ENCODE measurements around the gene ATP11A. TPM values are rescaled to one million over a fixed set of nuclear protein-coding genes. Genes with fewer than 3 reads are reported as not detected.

Gene ATP11A
- total RNA-seq, 1 donor from 2014 or later = 281 TPM

DNA sequence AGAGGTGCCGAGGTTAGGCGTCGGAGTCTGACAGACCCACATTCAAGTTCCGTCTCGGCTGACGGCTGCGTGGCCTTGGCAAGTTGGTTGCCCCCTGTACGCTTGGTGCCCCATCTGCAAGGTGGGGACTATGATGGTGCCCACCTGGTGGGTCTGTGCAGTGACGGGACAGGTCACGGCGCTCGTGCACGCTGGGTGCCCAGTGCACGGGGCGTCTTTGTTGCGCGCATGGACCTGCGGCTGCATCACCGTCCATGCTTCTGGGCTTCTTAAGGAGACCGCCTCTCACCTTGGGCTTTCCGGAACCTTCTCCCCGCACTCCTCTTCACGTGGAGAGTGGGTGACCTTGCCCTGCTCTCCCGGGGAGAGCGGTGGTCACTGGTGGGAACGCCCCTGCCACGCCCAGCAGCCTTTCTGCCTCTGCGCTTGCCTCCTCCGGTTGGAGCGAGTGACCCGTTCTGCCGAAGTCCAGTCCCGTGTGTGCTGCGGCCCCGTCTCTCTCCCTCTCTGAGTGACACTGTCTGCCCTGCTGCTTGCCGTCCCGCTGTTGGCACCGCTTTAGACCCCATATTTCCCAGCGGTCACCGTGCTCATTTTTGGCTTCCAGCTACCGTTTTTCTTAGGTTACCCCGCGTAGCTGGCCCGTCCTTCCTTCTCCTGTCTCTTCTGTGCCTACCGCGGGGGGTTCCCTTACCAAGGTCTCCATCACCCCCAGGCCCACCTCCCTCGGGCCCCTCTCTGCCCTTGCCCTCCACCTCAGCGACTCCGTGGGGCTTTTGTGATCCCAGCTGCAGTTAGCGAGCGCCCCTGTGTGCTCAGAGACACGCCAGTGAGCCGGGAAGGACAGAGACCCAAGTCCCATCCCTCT lies 6.4 kb downstream of the ATP11A start:
- intact Hi-C loops (cut with DNase I) = no loop called here
- no peak for ATAC-seq
- Histone ChIP-seq H3K4me3 (no peak overlapping the region), H3K36me3 (peaks cover 20% of the 10 kb centered on the region), H3K4me1 (peaks cover 58% of the 10 kb centered on the region), H3K27me3 (ENCODE audit: low read depth) (no peaks in the 10 kb centered on the region), H3K27ac (no peak overlapping the region), H3K9me3 (no peaks in the 10 kb centered on the region)
- TF ChIP-seq, protein P1, sequence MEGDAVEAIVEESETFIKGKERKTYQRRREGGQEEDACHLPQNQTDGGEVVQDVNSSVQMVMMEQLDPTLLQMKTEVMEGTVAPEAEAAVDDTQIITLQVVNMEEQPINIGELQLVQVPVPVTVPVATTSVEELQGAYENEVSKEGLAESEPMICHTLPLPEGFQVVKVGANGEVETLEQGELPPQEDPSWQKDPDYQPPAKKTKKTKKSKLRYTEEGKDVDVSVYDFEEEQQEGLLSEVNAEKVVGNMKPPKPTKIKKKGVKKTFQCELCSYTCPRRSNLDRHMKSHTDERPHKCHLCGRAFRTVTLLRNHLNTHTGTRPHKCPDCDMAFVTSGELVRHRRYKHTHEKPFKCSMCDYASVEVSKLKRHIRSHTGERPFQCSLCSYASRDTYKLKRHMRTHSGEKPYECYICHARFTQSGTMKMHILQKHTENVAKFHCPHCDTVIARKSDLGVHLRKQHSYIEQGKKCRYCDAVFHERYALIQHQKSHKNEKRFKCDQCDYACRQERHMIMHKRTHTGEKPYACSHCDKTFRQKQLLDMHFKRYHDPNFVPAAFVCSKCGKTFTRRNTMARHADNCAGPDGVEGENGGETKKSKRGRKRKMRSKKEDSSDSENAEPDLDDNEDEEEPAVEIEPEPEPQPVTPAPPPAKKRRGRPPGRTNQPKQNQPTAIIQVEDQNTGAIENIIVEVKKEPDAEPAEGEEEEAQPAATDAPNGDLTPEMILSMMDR (IDR thresholded peaks at IDR 0.05) = no peak
- DNase-seq = peak; percentile 41

DNA sequence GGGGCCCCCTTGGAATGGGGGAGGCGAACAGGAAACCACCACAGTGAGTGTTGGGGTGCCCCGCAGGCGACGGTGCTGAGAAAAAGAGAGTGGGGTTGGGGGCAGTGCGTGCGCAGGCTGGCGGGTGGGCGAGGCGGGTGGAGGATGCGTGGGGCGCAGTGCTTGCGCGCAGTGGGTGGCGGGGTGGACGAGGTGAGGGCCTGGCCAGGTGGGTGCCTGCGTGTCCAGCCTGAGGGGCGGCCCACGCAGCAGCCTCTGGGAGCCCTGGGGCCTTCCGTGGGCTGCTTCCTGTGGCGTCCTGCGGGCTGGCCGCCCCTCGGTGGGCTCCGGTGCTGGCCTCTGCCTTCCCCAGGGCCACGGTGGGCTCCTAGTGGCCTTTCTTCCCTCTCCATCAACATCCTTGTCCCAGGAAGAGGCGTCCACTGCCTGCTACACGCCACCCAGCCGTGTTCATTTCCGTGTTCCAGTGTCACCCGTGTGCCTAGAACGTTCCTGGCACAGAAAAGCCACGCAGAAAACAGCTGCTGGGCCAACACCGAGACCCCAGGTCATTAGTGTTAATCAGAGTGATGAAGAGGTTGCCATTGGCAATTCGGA lies 7.1 kb downstream of the ATP11A start:
- Histone ChIP-seq H3K36me3 (peaks cover 20% of the 10 kb centered on the region), H3K4me3 (no peak overlapping the region), H3K9me3 (no peaks in the 10 kb centered on the region), H3K27ac (peak overlapping the region; percentile 27), H3K4me1 (peaks cover 54% of the 10 kb centered on the region), H3K27me3 (ENCODE audit: low read depth) (no peaks in the 10 kb centered on the region)
- ATAC-seq (no peak), DNase-seq (peak; percentile 41)
- intact Hi-C loops (cut with DNase I) = no loop called here
- TF ChIP-seq, protein P1 (IDR thresholded peaks at IDR 0.05) = no peak

DNA sequence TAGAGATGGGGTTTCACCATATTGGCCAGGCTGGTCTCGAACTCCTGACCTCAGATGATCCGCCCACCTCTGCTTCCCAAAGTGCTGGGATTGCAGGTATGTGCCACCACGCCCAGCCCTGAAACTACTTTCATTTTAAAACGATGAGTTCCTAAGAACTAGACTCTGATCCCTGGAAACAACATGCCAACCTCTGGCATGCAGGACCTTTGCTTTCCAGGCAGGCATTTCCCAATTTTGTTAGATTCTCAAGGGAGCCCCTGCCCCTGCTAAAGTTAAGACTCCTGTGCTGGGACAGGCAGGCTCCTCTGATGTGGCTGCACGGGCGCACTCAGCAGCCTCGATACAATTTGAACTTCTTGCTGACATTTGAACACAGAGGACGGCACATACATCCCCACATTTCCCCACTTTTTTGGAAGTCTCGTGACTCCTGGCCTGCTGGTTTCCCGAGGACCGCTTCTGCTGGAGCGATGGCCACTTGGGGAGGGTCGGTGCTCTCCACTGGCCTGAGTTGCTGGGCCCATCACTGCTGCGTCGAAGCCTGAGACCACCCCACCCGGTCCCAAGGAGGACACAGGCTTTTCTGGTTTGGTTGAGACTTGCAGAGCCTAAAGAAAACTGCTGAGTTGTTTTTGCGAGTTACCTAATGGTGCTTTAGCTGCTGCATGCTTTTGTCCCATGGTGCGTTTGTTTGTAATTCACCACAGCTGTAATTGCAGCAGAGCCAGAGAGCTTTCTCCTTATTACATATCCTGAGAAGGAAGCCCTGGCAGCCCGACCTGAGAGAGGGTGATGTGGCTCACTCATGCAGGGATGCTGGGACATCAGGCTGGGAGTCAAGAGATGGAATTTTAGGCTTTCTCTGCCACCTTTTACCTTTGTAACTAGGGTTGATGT lies 8.2 kb downstream of the ATP11A start:
- peak overlapping the region; percentile 27 for H3K27ac ChIP-seq
- TF ChIP-seq, protein P1 (IDR thresholded peaks at IDR 0.05) = no peak
- H3K36me3 ChIP-seq = peaks cover 20% of the 10 kb centered on the region
- ATAC-seq = no peak
- H3K4me1 ChIP-seq = peaks cover 52% of the 10 kb centered on the region
- H3K4me3 ChIP-seq = no peak overlapping the region
- intact Hi-C loops (cut with DNase I) = no loop called here
- no peaks in the 10 kb centered on the region for H3K9me3 ChIP-seq
- DNase-seq = peak; percentile 49
- no peaks in the 10 kb centered on the region for H3K27me3 ChIP-seq (ENCODE audit: low read depth)

GRCh38 chr13:112699322-112699918 lies 9.6 kb downstream of the ATP11A start:
- Histone ChIP-seq H3K9me3 (no peaks in the 10 kb centered on the region), H3K4me3 (no peak overlapping the region), H3K27me3 (ENCODE audit: low read depth) (no peaks in the 10 kb centered on the region), H3K36me3 (peaks cover 20% of the 10 kb centered on the region), H3K27ac (no peak overlapping the region), H3K4me1 (peaks cover 53% of the 10 kb centered on the region)
- ATAC-seq (no peak), DNase-seq (no peak)
- intact Hi-C loops (cut with DNase I) = no loop called here
- TF ChIP-seq, protein P1 (IDR thresholded peaks at IDR 0.05) = no peak

Data from lower lobe of right lung (tissue), 2 donors.